ENCODE measurements around the gene DDA1.

GRCh38 chr19:17333611-17334413 lies 24.4 kb downstream of the DDA1 start:
- TF ChIP-seq SIX5 (IDR thresholded peaks at IDR 0.05; ENCODE audit: low read depth, low read length, severe bottlenecking): no peak
- TF ChIP-seq CHD1 (IDR thresholded peaks at IDR 0.05; ENCODE audit: low read depth, low read length): no peak
- TF ChIP-seq BACH1 (IDR thresholded peaks at IDR 0.05; ENCODE audit: borderline replicate concordance): no peak
- no peak for TF ChIP-seq MTA3 (IDR thresholded peaks at IDR 0.05; ENCODE audit: borderline replicate concordance, low read length)
- TF ChIP-seq GABPA (IDR thresholded peaks at IDR 0.05; ENCODE audit: low read depth): no peak
- TF ChIP-seq PRDM15 (CRISPR knock-in tag; IDR thresholded peaks at IDR 0.05): no peak
- TF ChIP-seq SMAD1 (IDR thresholded peaks at IDR 0.05; ENCODE audit: low read depth, partially characterized antibody): no peak
- no peak for TF ChIP-seq POLR2AphosphoS5 (IDR thresholded peaks at IDR 0.05; ENCODE audit: low read length)
- TF ChIP-seq RELB (IDR thresholded peaks at IDR 0.05; ENCODE audit: low read depth): no peak
- no peak for TF ChIP-seq MTA2 (IDR thresholded peaks at IDR 0.05; ENCODE audit: low read depth)
- no peak for TF ChIP-seq USF2 (IDR thresholded peaks at IDR 0.05; ENCODE audit: borderline replicate concordance, low read depth, low read length)
- TF ChIP-seq RAD21 (IDR thresholded peaks at IDR 0.05; ENCODE audit: insufficient read depth, low read depth, low read length): no peak
- no peak for TF ChIP-seq NR2C2 (IDR thresholded peaks at IDR 0.05; ENCODE audit: borderline replicate concordance, control insufficient read depth, insufficient read length, low read depth)

Measured in GM12878 (cell line).